HepG2 (cell line): ENCODE measurements around the gene ACSL5. TPM values are rescaled to one million over a fixed set of nuclear protein-coding genes. Genes with fewer than 3 reads are reported as not detected.

Experiments used
- ATAC-seq: fragments of 200-7000 bp; cut with Tn5 transposase; 3 replicates; pipeline ENCODE4 v1.9.1; 2020; ENCODE audit warnings: mild to moderate bottlenecking, moderate library complexity
- BruUV-seq: library from RNA; stranded (reverse); fragments of 400-500 nt; replicated peaks from 2 replicates; lab custom pipeline; 2021; lab: Mats Ljungman, UMichigan
- CTCF ChIA-PET: fragments of 300-600 bp; formaldehyde crosslinking; extraction: SDS; loops from one replicate; lab custom pipeline; 2021; ENCODE audit warnings: low total read pairs, inconsistent platforms, low intra/inter-chr PET ratio; lab: Yijun Ruan, JAX
- POLR2A ChIA-PET: fragments of 350-600 bp; sonication (Branson Sonifier 250); formaldehyde crosslinking; loops from one replicate; lab custom pipeline; 2020; ENCODE audit warnings: antibody characterized with exemption, inconsistent platforms; lab: Yijun Ruan, JAX
- DNase-seq: peaks from one replicate; pipeline ENCODE4 v3.0.0-alpha.2; 2015; ENCODE audit warnings: low spot score
- FAIRE-seq: peaks from 3 replicates; lab custom pipeline; 2011; peaks lifted over from hg19 to GRCh38; lab: Jason Lieb, UNC
- H2AFZ ChIP-seq: one replicate; pipeline ENCODE4 v1.6.1; 2011; ENCODE audit warnings: low read length, inconsistent platforms
- H3K27ac ChIP-seq: fragments of 300-600 bp; 3 replicates; pipeline ENCODE4 v1.8.0; 2011; ENCODE audit warnings: mixed run types, mild to moderate bottlenecking, mixed read lengths, low read length, inconsistent platforms; ENCODE audit not compliant: insufficient read depth; ENCODE audit errors: extremely low read length
- H3K27me3 ChIP-seq, 2 experiments: fragments of 200-600 bp in 1 of 2; 2 replicates in 1 of 2; 3 replicates in 1 of 2; pipeline versions ENCODE4 v1.6.0 to v1.8.0; 2011; ENCODE audit warnings: low read length in 2 of 2, mild to moderate bottlenecking in 2 of 2, moderate library complexity in 2 of 2, inconsistent platforms in 1 of 2; ENCODE audit not compliant: insufficient read depth in 2 of 2, control insufficient read depth in 1 of 2
- H3K36me3 ChIP-seq, 2 experiments: fragments of 200-600 bp in 1 of 2; replicated peaks in 1 of 2; 2 replicates in 1 of 2; 3 replicates in 1 of 2; pipeline versions ENCODE4 v1.5.1 to v1.8.0; 2011; ENCODE audit warnings: low read length in 2 of 2, inconsistent platforms in 1 of 2; ENCODE audit not compliant: insufficient read depth in 2 of 2, control insufficient read depth in 1 of 2
- H3K4me1 ChIP-seq: 2 replicates; pipeline ENCODE4 v1.5.1; 2012; ENCODE audit warnings: low read length, inconsistent platforms; ENCODE audit not compliant: insufficient read depth
- H3K4me2 ChIP-seq: 2 replicates; pipeline ENCODE4 v1.6.0; 2011; ENCODE audit warnings: low read depth, low read length, inconsistent platforms
- H3K4me3 ChIP-seq, 3 experiments: fragments of 200-600 bp in 1 of 3; sonication (generic), shearing (Covaris generic) in 1 of 3; replicated peaks in 1 of 3; 2 replicates each; pipeline ENCODE4 v1.5.1; 2011 to 2016; ENCODE audit warnings: low read length in 3 of 3, inconsistent platforms in 2 of 3, low read depth in 2 of 3, mild to moderate bottlenecking in 2 of 3, control low read depth in 1 of 3, mixed read lengths in 1 of 3; ENCODE audit not compliant: insufficient read depth in 1 of 3
- H3K79me2 ChIP-seq: one replicate; pipeline ENCODE4 v1.6.1; 2011; ENCODE audit warnings: low read length, inconsistent platforms; ENCODE audit not compliant: insufficient read depth
- H3K9ac ChIP-seq: 2 replicates; pipeline ENCODE4 v1.6.0; 2011; ENCODE audit warnings: mild to moderate bottlenecking, low read depth, low read length, inconsistent platforms; ENCODE audit not compliant: insufficient read depth
- H3K9me3 ChIP-seq: 2 replicates; pipeline ENCODE4 v1.5.1; 2012; ENCODE audit warnings: mild to moderate bottlenecking, low read length
- H4K20me1 ChIP-seq: 2 replicates; pipeline ENCODE4 v1.6.0; 2011; ENCODE audit warnings: inconsistent platforms, mild to moderate bottlenecking, low read length, moderate library complexity; ENCODE audit not compliant: insufficient read depth
- CBX2 ChIP-seq, 2 experiments: fragments of 200-600 bp in 1 of 2; sonication (generic); formaldehyde crosslinking in 1 of 2; IDR thresholded peaks; 2 replicates each; pipeline versions ENCODE4 v1.7.0 to v1.8.1; 2018 to 2022; ENCODE audit warnings: low read depth in 2 of 2, low read length in 1 of 2, mild to moderate bottlenecking in 1 of 2, missing genetic modification reagents in 1 of 2
- MEIS2 ChIP-seq: sonication (generic); formaldehyde crosslinking; IDR thresholded peaks from 2 replicates; pipeline ENCODE4 v1.9.0; 2021; ENCODE audit warnings: mild to moderate bottlenecking, missing genetic modification reagents
- MYNN ChIP-seq: sonication (generic); formaldehyde crosslinking; IDR thresholded peaks from 2 replicates; pipeline ENCODE4 v1.4.0; 2020; ENCODE audit warnings: mild to moderate bottlenecking, low read depth, missing genetic modification reagents
- SP140L ChIP-seq: sonication (generic); formaldehyde crosslinking; IDR thresholded peaks from 2 replicates; pipeline ENCODE4 v1.4.0; 2020; ENCODE audit warnings: missing genetic modification reagents, borderline replicate concordance
- ZNF549 ChIP-seq: sonication (generic); formaldehyde crosslinking; IDR thresholded peaks from 2 replicates; pipeline ENCODE4 v1.5.0; 2020; ENCODE audit warnings: missing genetic modification reagents
- ZNF615 ChIP-seq: sonication (generic); formaldehyde crosslinking; IDR thresholded peaks from 2 replicates; pipeline ENCODE4 v1.5.0; 2020; ENCODE audit warnings: mild to moderate bottlenecking, missing genetic modification reagents, borderline replicate concordance
- WGBS: methylation state at CpG from one replicate; pipeline ENCODE4 v1.1.6; 2017; ENCODE audit warnings: low lambda C conversion rate; 5-methylcytosine and 5-hydroxymethylcytosine counted together
- in situ Hi-C: cut with HindIII; loops from 2 replicates; pipeline ENCODE4 v1.10.0; 2017; ENCODE audit warnings: low pct_unique_long_range_greater_than_20kb; ENCODE audit not compliant: extremely low pct_ligation_motif_present
- intact Hi-C: fragments of 100-400 bp; cut with micrococcal nuclease; formaldehyde crosslinking; loops from one replicate; pipeline ENCODE4 v1.10.0; 2022; ENCODE audit not compliant: unreplicated experiment
- polyA plus RNA-seq, 8 experiments: library from polyadenylated mRNA; depleted of rRNA in 3 of 8; stranded (reverse) in 7 of 8; unstranded in 1 of 8; fragments of >200 nt; fragmentation: Illumina TruSeq in 4 of 8; extraction: Trizol in 4 of 8; gene quantifications; 2 replicates each; pipeline versions ENCODE4 v1.2.1 to v1.2.3, GENCODE V29; 2011 to 2016; ENCODE audit warnings: low read depth in 4 of 8, missing spikeins in 1 of 8, mixed read lengths in 1 of 8; ENCODE audit not compliant: insufficient read depth in 1 of 8
- total RNA-seq, 5 experiments: library from RNA; depleted of rRNA; stranded (reverse); fragments of >200 nt; fragmentation: Illumina TruSeq; extraction: Trizol; gene quantifications; 2 replicates each; pipeline ENCODE4 v1.2.3, GENCODE V29; 2016; ENCODE audit warnings: low read depth in 1 of 5
- TF ChIP-seq, protein P1 (sequence below): sonication (generic); formaldehyde crosslinking; IDR thresholded peaks from 2 replicates; pipeline ENCODE4 v1.8.1; 2022; ENCODE audit warnings: low read depth, mild to moderate bottlenecking, missing genetic modification reagents
- TF ChIP-seq, protein P2 (sequence below): IDR thresholded peaks from 2 replicates; pipeline ENCODE4 v1.6.1; 2016; ENCODE audit warnings: control low read depth

The ACSL5 gene
- total and polyA plus RNA-seq, 2 of the 13 experiments (the other 11 are each of a cell fraction or from before 2014, with no cell fraction given): 56.4 to 82.5 TPM

DNA sequence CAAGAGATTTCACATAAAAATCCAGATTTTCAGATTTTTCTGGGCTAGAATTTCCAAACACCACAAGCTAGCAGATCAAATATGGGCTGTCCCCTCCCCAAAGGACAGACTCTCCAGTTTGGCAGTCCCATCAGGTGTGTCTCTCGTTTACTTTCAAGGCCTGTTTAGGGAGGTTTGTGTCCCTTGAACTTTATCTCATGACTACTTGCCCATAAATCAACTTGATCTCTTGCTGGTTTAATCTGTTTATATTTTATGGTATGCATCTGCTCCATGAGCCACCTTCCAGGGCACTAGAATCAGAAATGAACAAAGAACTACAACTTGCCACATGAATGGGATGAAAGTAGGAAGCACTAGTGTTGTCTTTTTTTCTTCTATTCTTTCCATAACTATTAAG, 67.6 kb downstream of the ACSL5 start (continued):
- TF ChIP-seq, protein P1, sequence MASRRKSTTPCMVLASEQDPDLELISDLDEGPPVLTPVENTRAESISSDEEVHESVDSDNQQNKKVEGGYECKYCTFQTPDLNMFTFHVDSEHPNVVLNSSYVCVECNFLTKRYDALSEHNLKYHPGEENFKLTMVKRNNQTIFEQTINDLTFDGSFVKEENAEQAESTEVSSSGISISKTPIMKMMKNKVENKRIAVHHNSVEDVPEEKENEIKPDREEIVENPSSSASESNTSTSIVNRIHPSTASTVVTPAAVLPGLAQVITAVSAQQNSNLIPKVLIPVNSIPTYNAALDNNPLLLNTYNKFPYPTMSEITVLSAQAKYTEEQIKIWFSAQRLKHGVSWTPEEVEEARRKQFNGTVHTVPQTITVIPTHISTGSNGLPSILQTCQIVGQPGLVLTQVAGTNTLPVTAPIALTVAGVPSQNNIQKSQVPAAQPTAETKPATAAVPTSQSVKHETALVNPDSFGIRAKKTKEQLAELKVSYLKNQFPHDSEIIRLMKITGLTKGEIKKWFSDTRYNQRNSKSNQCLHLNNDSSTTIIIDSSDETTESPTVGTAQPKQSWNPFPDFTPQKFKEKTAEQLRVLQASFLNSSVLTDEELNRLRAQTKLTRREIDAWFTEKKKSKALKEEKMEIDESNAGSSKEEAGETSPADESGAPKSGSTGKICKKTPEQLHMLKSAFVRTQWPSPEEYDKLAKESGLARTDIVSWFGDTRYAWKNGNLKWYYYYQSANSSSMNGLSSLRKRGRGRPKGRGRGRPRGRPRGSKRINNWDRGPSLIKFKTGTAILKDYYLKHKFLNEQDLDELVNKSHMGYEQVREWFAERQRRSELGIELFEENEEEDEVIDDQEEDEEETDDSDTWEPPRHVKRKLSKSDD (CRISPR knock-in tag): no peak
- TF ChIP-seq ZNF615 (no peak), MEIS2 (no peak)

DNA sequence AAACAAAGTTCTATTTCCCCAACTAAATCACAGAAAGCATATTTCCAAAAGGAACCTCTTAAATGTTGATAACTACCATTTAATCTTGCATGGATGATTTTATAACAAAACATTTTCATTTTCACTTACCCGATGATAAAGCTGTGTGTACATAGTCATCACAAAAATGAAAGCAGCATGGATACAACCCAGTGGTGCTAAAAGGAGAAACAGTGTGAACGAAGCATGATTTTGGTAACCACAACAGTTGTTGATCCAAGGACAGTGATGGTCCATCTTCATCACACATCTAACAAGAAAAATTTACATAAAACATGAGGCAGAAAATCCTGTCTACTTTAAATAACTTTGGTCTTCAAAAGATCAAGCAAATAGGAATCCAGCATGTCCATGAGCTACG, 68.1 kb downstream of the ACSL5 start:
- intact Hi-C loops: no loop called here
- 93% methylated on average over 3 of the region's 3 CpGs for WGBS
- no TSS peak for BruUV-seq

More for the DNA sequence above, 68.1 kb downstream of the ACSL5 start:
- Histone ChIP-seq H3K9ac (no peak overlapping the region), H3K4me3 (no peak overlapping the region), H2AFZ (no peak overlapping the region), H4K20me1 (no peaks in the 10 kb centered on the region), H3K27me3 (no peaks in the 10 kb centered on the region; a peak in 1 of 5 replicates), H3K9me3 (no peaks in the 10 kb centered on the region), H3K27ac (no peak overlapping the region), H3K36me3 (peaks cover 7 to 36% of the 10 kb centered on the region in 2 experiments), H3K4me2 (no peak overlapping the region)
- DNase-seq (no peak), FAIRE-seq (no peak), ATAC-seq (no peak)
- CTCF ChIA-PET: no interaction called here
- POLR2A ChIA-PET: no interaction called here
- in situ Hi-C loops: loop anchor here (25.0 kb wide), 2 partner anchors 105 to 305 kb away; no protein-coding TSS in a partner anchor
- TF ChIP-seq, protein P2, sequence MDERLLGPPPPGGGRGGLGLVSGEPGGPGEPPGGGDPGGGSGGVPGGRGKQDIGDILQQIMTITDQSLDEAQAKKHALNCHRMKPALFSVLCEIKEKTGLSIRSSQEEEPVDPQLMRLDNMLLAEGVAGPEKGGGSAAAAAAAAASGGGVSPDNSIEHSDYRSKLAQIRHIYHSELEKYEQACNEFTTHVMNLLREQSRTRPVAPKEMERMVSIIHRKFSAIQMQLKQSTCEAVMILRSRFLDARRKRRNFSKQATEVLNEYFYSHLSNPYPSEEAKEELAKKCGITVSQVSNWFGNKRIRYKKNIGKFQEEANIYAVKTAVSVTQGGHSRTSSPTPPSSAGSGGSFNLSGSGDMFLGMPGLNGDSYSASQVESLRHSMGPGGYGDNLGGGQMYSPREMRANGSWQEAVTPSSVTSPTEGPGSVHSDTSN (CRISPR knock-in tag): no peak
- TF ChIP-seq MYNN (CRISPR knock-in tag) (no peak), CBX2 (IDR thresholded peaks at IDR 0.05; ENCODE audit: low read depth, low read length) (no peak), CBX2 (CRISPR knock-in tag; IDR thresholded peaks at IDR 0.05; ENCODE audit: low read depth) (no peak), ZNF549 (no peak), SP140L (CRISPR knock-in tag) (no peak)
- TF ChIP-seq, all 625 proteins: peak for 0
- Histone ChIP-seq H3K79me2 (peaks cover 17% of the 10 kb centered on the region), H3K4me1 (peaks cover 20% of the 10 kb centered on the region)
